HepG2 (cell line): ENCODE measurements around the gene RSPH10B. TPM values are rescaled to one million over a fixed set of nuclear protein-coding genes. Genes with fewer than 3 reads are reported as not detected.
"Not testable (repeated sequence)": the region's sequence is repeated elsewhere in the genome, so short reads cannot be mapped to it uniquely, and the experiment has no call there.

Experiments used
- ATAC-seq: fragments of 200-7000 bp; cut with Tn5 transposase; 3 replicates; pipeline ENCODE4 v1.9.1; 2020; ENCODE audit warnings: mild to moderate bottlenecking, moderate library complexity
- BruUV-seq: library from RNA; stranded (reverse); fragments of 400-500 nt; replicated peaks from 2 replicates; lab custom pipeline; 2021; lab: Mats Ljungman, UMichigan
- CTCF ChIA-PET: fragments of 300-600 bp; formaldehyde crosslinking; extraction: SDS; loops from one replicate; lab custom pipeline; 2021; ENCODE audit warnings: low total read pairs, inconsistent platforms, low intra/inter-chr PET ratio; lab: Yijun Ruan, JAX
- POLR2A ChIA-PET: fragments of 350-600 bp; sonication (Branson Sonifier 250); formaldehyde crosslinking; loops from one replicate; lab custom pipeline; 2020; ENCODE audit warnings: antibody characterized with exemption, inconsistent platforms; lab: Yijun Ruan, JAX
- DNase-seq: peaks from one replicate; pipeline ENCODE4 v3.0.0-alpha.2; 2015; ENCODE audit warnings: low spot score
- FAIRE-seq: peaks from 3 replicates; lab custom pipeline; 2011; peaks lifted over from hg19 to GRCh38; lab: Jason Lieb, UNC
- H2AFZ ChIP-seq: one replicate; pipeline ENCODE4 v1.6.1; 2011; ENCODE audit warnings: low read length, inconsistent platforms
- H3K27ac ChIP-seq: fragments of 300-600 bp; 3 replicates; pipeline ENCODE4 v1.8.0; 2011; ENCODE audit warnings: mixed run types, mild to moderate bottlenecking, mixed read lengths, low read length, inconsistent platforms; ENCODE audit not compliant: insufficient read depth; ENCODE audit errors: extremely low read length
- H3K27me3 ChIP-seq, 2 experiments: fragments of 200-600 bp in 1 of 2; 2 replicates in 1 of 2; 3 replicates in 1 of 2; pipeline versions ENCODE4 v1.6.0 to v1.8.0; 2011; ENCODE audit warnings: low read length in 2 of 2, mild to moderate bottlenecking in 2 of 2, moderate library complexity in 2 of 2, inconsistent platforms in 1 of 2; ENCODE audit not compliant: insufficient read depth in 2 of 2, control insufficient read depth in 1 of 2
- H3K36me3 ChIP-seq, 2 experiments: fragments of 200-600 bp in 1 of 2; replicated peaks in 1 of 2; 2 replicates in 1 of 2; 3 replicates in 1 of 2; pipeline versions ENCODE4 v1.5.1 to v1.8.0; 2011; ENCODE audit warnings: low read length in 2 of 2, inconsistent platforms in 1 of 2; ENCODE audit not compliant: insufficient read depth in 2 of 2, control insufficient read depth in 1 of 2
- H3K4me1 ChIP-seq: 2 replicates; pipeline ENCODE4 v1.5.1; 2012; ENCODE audit warnings: low read length, inconsistent platforms; ENCODE audit not compliant: insufficient read depth
- H3K4me2 ChIP-seq: 2 replicates; pipeline ENCODE4 v1.6.0; 2011; ENCODE audit warnings: low read depth, low read length, inconsistent platforms
- H3K4me3 ChIP-seq, 3 experiments: fragments of 200-600 bp in 1 of 3; sonication (generic), shearing (Covaris generic) in 1 of 3; replicated peaks in 1 of 3; 2 replicates each; pipeline ENCODE4 v1.5.1; 2011 to 2016; ENCODE audit warnings: low read length in 3 of 3, inconsistent platforms in 2 of 3, low read depth in 2 of 3, mild to moderate bottlenecking in 2 of 3, control low read depth in 1 of 3, mixed read lengths in 1 of 3; ENCODE audit not compliant: insufficient read depth in 1 of 3
- H3K79me2 ChIP-seq: one replicate; pipeline ENCODE4 v1.6.1; 2011; ENCODE audit warnings: low read length, inconsistent platforms; ENCODE audit not compliant: insufficient read depth
- H3K9ac ChIP-seq: 2 replicates; pipeline ENCODE4 v1.6.0; 2011; ENCODE audit warnings: mild to moderate bottlenecking, low read depth, low read length, inconsistent platforms; ENCODE audit not compliant: insufficient read depth
- H3K9me3 ChIP-seq: 2 replicates; pipeline ENCODE4 v1.5.1; 2012; ENCODE audit warnings: mild to moderate bottlenecking, low read length
- H4K20me1 ChIP-seq: 2 replicates; pipeline ENCODE4 v1.6.0; 2011; ENCODE audit warnings: inconsistent platforms, mild to moderate bottlenecking, low read length, moderate library complexity; ENCODE audit not compliant: insufficient read depth
- CTCF ChIP-seq: sonication (generic); formaldehyde crosslinking; IDR thresholded peaks from 2 replicates; pipeline ENCODE4 v1.5.0; 2020; ENCODE audit warnings: mild to moderate bottlenecking, missing genetic modification reagents, moderate library complexity
- ELF1 ChIP-seq: sonication (generic); formaldehyde crosslinking; IDR thresholded peaks from 2 replicates; pipeline ENCODE4 v1.4.0; 2020; ENCODE audit warnings: missing genetic modification reagents
- GABPA ChIP-seq, 2 experiments: IDR thresholded peaks; 2 replicates each; pipeline ENCODE4 v1.6.1; 2011 to 2016; ENCODE audit warnings: low read depth in 2 of 2, low read length in 1 of 2, missing biosample characterization in 1 of 2, missing genetic modification characterization in 1 of 2
- GABPB1 ChIP-seq: IDR thresholded peaks from 2 replicates; pipeline ENCODE4 v1.6.1; 2016; ENCODE audit warnings: mild to moderate bottlenecking, missing genetic modification reagents, moderate library complexity, missing compliant biosample characterization
- GATAD1 ChIP-seq: IDR thresholded peaks from 2 replicates; pipeline ENCODE4 v1.6.1; 2016; ENCODE audit warnings: missing genetic modification reagents, missing compliant biosample characterization
- HOXA3 ChIP-seq: sonication (generic); formaldehyde crosslinking; IDR thresholded peaks from 2 replicates; pipeline ENCODE4 v1.5.0; 2020; ENCODE audit warnings: missing genetic modification reagents
- KAT8 ChIP-seq: IDR thresholded peaks from 2 replicates; pipeline ENCODE4 v1.6.1; 2016; ENCODE audit warnings: missing genetic modification reagents, missing compliant biosample characterization
- KDM2A ChIP-seq: sonication (generic); formaldehyde crosslinking; IDR thresholded peaks from 2 replicates; pipeline ENCODE4 v1.4.0; 2020; ENCODE audit warnings: low read depth, missing genetic modification reagents, borderline replicate concordance
- NR2C2 ChIP-seq: sonication (generic); formaldehyde crosslinking; IDR thresholded peaks from 2 replicates; pipeline ENCODE4 v1.4.0; 2020; ENCODE audit warnings: missing genetic modification reagents, mild to moderate bottlenecking, moderate library complexity, borderline replicate concordance
- POLR2AphosphoS5 ChIP-seq: IDR thresholded peaks from 2 replicates; pipeline ENCODE4 v1.6.1; 2012; ENCODE audit warnings: low read depth, low read length
- POLR2G ChIP-seq: fragments of 200-400 bp; formaldehyde crosslinking; IDR thresholded peaks from 2 replicates; pipeline ENCODE4 v1.6.1; 2018; ENCODE audit warnings: mild to moderate bottlenecking, low read depth, low read length, moderate library complexity
- RBFOX2 ChIP-seq: fragments of 200-400 bp; formaldehyde crosslinking; IDR thresholded peaks from 2 replicates; pipeline ENCODE4 v1.6.1; 2017; ENCODE audit warnings: low read depth, mild to moderate bottlenecking, low read length
- SAP130 ChIP-seq: IDR thresholded peaks from 2 replicates; pipeline ENCODE4 v1.6.1; 2016; ENCODE audit warnings: low read depth
- TAF1 ChIP-seq: sonication (generic); formaldehyde crosslinking; IDR thresholded peaks from 2 replicates; pipeline ENCODE4 v1.4.0; 2020; ENCODE audit warnings: missing genetic modification reagents
- THAP11 ChIP-seq: IDR thresholded peaks from 2 replicates; pipeline ENCODE4 v1.6.1; 2016; ENCODE audit warnings: missing biosample characterization, missing genetic modification reagents
- ZFX ChIP-seq: sonication (generic); formaldehyde crosslinking; IDR thresholded peaks from 2 replicates; pipeline ENCODE4 v1.4.0; 2020; ENCODE audit warnings: mild to moderate bottlenecking, low read depth, missing genetic modification reagents, moderate library complexity
- ZFY ChIP-seq: sonication (generic); formaldehyde crosslinking; IDR thresholded peaks from 2 replicates; pipeline ENCODE4 v1.4.0; 2020; ENCODE audit warnings: missing genetic modification reagents
- WGBS: methylation state at CpG from one replicate; pipeline ENCODE4 v1.1.6; 2017; ENCODE audit warnings: low lambda C conversion rate; 5-methylcytosine and 5-hydroxymethylcytosine counted together
- in situ Hi-C: cut with HindIII; loops from 2 replicates; pipeline ENCODE4 v1.10.0; 2017; ENCODE audit warnings: low pct_unique_long_range_greater_than_20kb; ENCODE audit not compliant: extremely low pct_ligation_motif_present
- intact Hi-C: fragments of 100-400 bp; cut with micrococcal nuclease; formaldehyde crosslinking; loops from one replicate; pipeline ENCODE4 v1.10.0; 2022; ENCODE audit not compliant: unreplicated experiment
- polyA plus RNA-seq, 8 experiments: library from polyadenylated mRNA; depleted of rRNA in 3 of 8; stranded (reverse) in 7 of 8; unstranded in 1 of 8; fragments of >200 nt; fragmentation: Illumina TruSeq in 4 of 8; extraction: Trizol in 4 of 8; gene quantifications; 2 replicates each; pipeline versions ENCODE4 v1.2.1 to v1.2.3, GENCODE V29; 2011 to 2016; ENCODE audit warnings: low read depth in 4 of 8, missing spikeins in 1 of 8, mixed read lengths in 1 of 8; ENCODE audit not compliant: insufficient read depth in 1 of 8
- total RNA-seq, 5 experiments: library from RNA; depleted of rRNA; stranded (reverse); fragments of >200 nt; fragmentation: Illumina TruSeq; extraction: Trizol; gene quantifications; 2 replicates each; pipeline ENCODE4 v1.2.3, GENCODE V29; 2016; ENCODE audit warnings: low read depth in 1 of 5

RSPH10B gene
- total and polyA plus RNA-seq, 2 of the 13 experiments (the other 11 are each of a cell fraction or from before 2014, with no cell fraction given): not detected

GRCh38 chr7:5898480-5899224 is 71.8 kb downstream of the RSPH10B start, which contains the start of gene CCZ1 (continued):
- peak; percentile 23; the same call in 1 of the 2 replicates for TF ChIP-seq TAF1 (CRISPR knock-in tag)
- TF ChIP-seq POLR2G: peak; percentile 52; the same call in 1 of the 2 replicates
- 0 out of 2 replicates have a peak, but pooled peaks have one; percentile 18 for TF ChIP-seq ZFX
- TF ChIP-seq RBFOX2: 0 out of 2 replicates have a peak, but pooled peaks have one; percentile 21
- peak; percentile 71 for TF ChIP-seq THAP11 (CRISPR knock-in tag)
- TF ChIP-seq CTCF (CRISPR knock-in tag): peak; percentile 47
- peak; percentile 75 for TF ChIP-seq ELF1 (CRISPR knock-in tag)
- TF ChIP-seq KDM2A (CRISPR knock-in tag): peak; percentile 51; the same call in 1 of the 2 replicates
- TF ChIP-seq HOXA3 (CRISPR knock-in tag): 0 out of 2 replicates have a peak, but pooled peaks have one; percentile 15
- TF ChIP-seq ZFY (CRISPR knock-in tag): peak; percentile 37; the same call in 1 of the 2 replicates
- TF ChIP-seq GATAD1: peak; percentile 61
- TF ChIP-seq KAT8 (CRISPR knock-in tag): peak; percentile 87
- TF ChIP-seq POLR2AphosphoS5: peak; percentile 43
- peak; percentile 93 for TF ChIP-seq NR2C2 (CRISPR knock-in tag)
- peak; percentile 83 for TF ChIP-seq GABPB1 (CRISPR knock-in tag)
- peak; percentile 50 for TF ChIP-seq SAP130
- TF ChIP-seq GABPA (IDR thresholded peaks at IDR 0.05; ENCODE audit: low read depth, low read length): peak; percentile 58
- TF ChIP-seq GABPA (CRISPR knock-in tag; IDR thresholded peaks at IDR 0.05; ENCODE audit: low read depth): peak; percentile 81

GRCh38 chr7:5897369-5897919 is 73.0 kb downstream of the RSPH10B start:
- H3K9ac ChIP-seq, BruUV-seq, H3K9me3 ChIP-seq, DNase-seq, CTCF ChIA-PET, in situ Hi-C loops, H3K27ac ChIP-seq, H3K27me3 ChIP-seq, intact Hi-C loops, H4K20me1 ChIP-seq, FAIRE-seq, H3K36me3 ChIP-seq, H3K79me2 ChIP-seq, H3K4me3 ChIP-seq, POLR2A ChIA-PET, H2AFZ ChIP-seq, H3K4me1 ChIP-seq: not testable (repeated sequence)
- ATAC-seq: peak; percentile 13; the same call in 1 of the 3 replicates
- 41% methylated on average over 7 of the region's 13 CpGs for WGBS
- H3K4me2 ChIP-seq: peak overlapping the region; percentile 45
